Transverse colon (tissue), 4 donors: ENCODE results near the gene PLBD2. TPM values are rescaled to one million over a fixed set of nuclear protein-coding genes. Genes with fewer than 3 reads are reported as not detected.

Experiments
- DNase-seq: peaks from one replicate; pipeline ENCODE4 v3.0.0-alpha.2; 2019
- H3K27ac ChIP-seq, 4 donors: fragments of 200-600 bp; sonication (generic); 2 replicates each; pipeline ENCODE4 v1.5.1; 2016 to 2018; ENCODE audit warnings: inconsistent platforms in 4 of 4
- H3K27me3 ChIP-seq: fragments of 200-600 bp; sonication (generic); 2 replicates; pipeline ENCODE4 v1.5.1; 2017; ENCODE audit warnings: inconsistent platforms
- H3K36me3 ChIP-seq, 4 donors: fragments of 200-600 bp; sonication (generic); 2 replicates each; pipeline ENCODE4 v1.5.1; 2017 to 2019; ENCODE audit warnings: inconsistent platforms in 4 of 4
- H3K4me1 ChIP-seq, 4 donors: fragments of 200-600 bp; sonication (generic); 2 replicates each; pipeline ENCODE4 v1.5.1; 2017 to 2020; ENCODE audit warnings: inconsistent platforms in 4 of 4
- H3K4me3 ChIP-seq, 4 donors: fragments of 200-600 bp; sonication (generic); 1 replicate in 1 of 4; 2 replicates in 3 of 4; pipeline versions ENCODE4 v1.5.1 to v1.6.1; 2017 to 2019; ENCODE audit warnings: inconsistent platforms in 4 of 4
- H3K9me3 ChIP-seq, 2 donors: fragments of 200-600 bp; sonication (generic); 2 replicates each; pipeline ENCODE4 v1.5.1; 2017 to 2019; ENCODE audit warnings: inconsistent platforms in 2 of 2
- CTCF ChIP-seq, 5 experiments: fragments of 200-600 bp in 3 of 5; fragments of 450-650 bp in 2 of 5; sonication (generic) in 3 of 5; IDR thresholded peaks; 1 replicate in 2 of 5; 2 replicates in 3 of 5; pipeline ENCODE4 v1.5.1; 2016 to 2017; ENCODE audit warnings: antibody characterized with exemption in 5 of 5, inconsistent platforms in 3 of 5, mild to moderate bottlenecking in 2 of 5, moderate library complexity in 1 of 5
- EP300 ChIP-seq: sonication (generic); formaldehyde crosslinking; IDR thresholded peaks from one replicate; pipeline ENCODE4 v1.6.1; 2017; ENCODE audit warnings: antibody characterized with exemption, low read depth
- POLR2A ChIP-seq: fragments of 450-650 bp; IDR thresholded peaks from one replicate; pipeline ENCODE4 v1.6.1; 2016; ENCODE audit warnings: antibody characterized with exemption, mild to moderate bottlenecking, moderate library complexity
- POLR2AphosphoS5 ChIP-seq, 3 donors: sonication (generic); formaldehyde crosslinking; IDR thresholded peaks; one replicate each; pipeline ENCODE4 v1.6.1; 2016; ENCODE audit warnings: antibody characterized with exemption in 3 of 3
- WGBS, 2 donors: methylation state at CpG; one replicate each; pipeline ENCODE4 v1.1.5; 2018; ENCODE audit warnings: low coverage in 1 of 2; 5-methylcytosine and 5-hydroxymethylcytosine counted together
- in situ Hi-C, 4 donors: fragments of 200-750 bp; cut with MboI; loops; one replicate each; pipeline versions ENCODE4 v1.15.0 to v1.15.1; 2017; ENCODE audit warnings: low sequenced_read_pairs in 3 of 4, low pct_ligation_motif_present in 1 of 4, low pct_unique_long_range_greater_than_20kb in 1 of 4
- intact Hi-C: fragments of 100-400 bp; cut with DNase I; formaldehyde crosslinking; loops from one replicate; pipeline ENCODE4 v1.15.1; 2023; ENCODE audit warnings: low total_unique reads
- total RNA-seq, 4 donors: library from RNA; depleted of rRNA; stranded (reverse); fragments of >200 nt; gene quantifications; one replicate each; pipeline ENCODE4 v1.1.0, GENCODE V29; 2016

PLBD2 gene
- total RNA-seq, 4 donors from 2014 or later: 12.3 to 27.5 (median 19.0) TPM

- intact Hi-C loops: no loop called here
- H3K4me1 ChIP-seq: no peaks in the 10 kb centered on the region
- in situ Hi-C loops: no loop called here
- no peak overlapping the region for H3K27ac ChIP-seq
- WGBS, 2 donors: 81% methylated on average over 24 of the region's 26 CpGs; no CpG with 5 or more reads in 1 of the 2 donors
- no peak for TF ChIP-seq CTCF (IDR thresholded peaks at IDR 0.05)
- DNase-seq: no peak
- H3K4me3 ChIP-seq: no peak overlapping the region
- no peaks in the 10 kb centered on the region for H3K36me3 ChIP-seq
- no peaks in the 10 kb centered on the region for H3K9me3 ChIP-seq
- peaks cover 5% of the 10 kb centered on the region for H3K27me3 ChIP-seq
These were observed 40.2 kb downstream of the PLBD2 start for GRCh38 chr12:113398346-113399290.

- TF ChIP-seq POLR2A (no peak), POLR2AphosphoS5 (IDR thresholded peaks at IDR 0.05) (no peak), EP300 (no peak), CTCF (IDR thresholded peaks at IDR 0.05) (no peak)
- no peaks in the 10 kb centered on the region for H3K36me3 ChIP-seq
- in situ Hi-C loops (no loop called here), intact Hi-C loops (no loop called here)
- H3K27me3 ChIP-seq: peaks cover 5% of the 10 kb centered on the region
- H3K9me3 ChIP-seq: no peaks in the 10 kb centered on the region
- H3K4me3 ChIP-seq: no peak overlapping the region
- WGBS, 2 donors: 80% methylated on average over 12 of the region's 12 CpGs; no CpG with 5 or more reads in 1 of the 2 donors
- no peak overlapping the region for H3K27ac ChIP-seq
- DNase-seq: no peak
- H3K4me1 ChIP-seq: peaks cover 0 to 4% (median 0%) of the 10 kb centered on the region in 4 donors
These were observed 41.1 kb downstream of the PLBD2 start for GRCh38 chr12:113399490-113399889.

GRCh38 chr12:113400362-113400761 lies 42.0 kb downstream of the PLBD2 start:
- TF ChIP-seq POLR2A: no peak
- TF ChIP-seq CTCF (IDR thresholded peaks at IDR 0.05): no peak
- TF ChIP-seq EP300: no peak
- no peak for TF ChIP-seq POLR2AphosphoS5 (IDR thresholded peaks at IDR 0.05)
- no peak overlapping the region for H3K4me3 ChIP-seq
- peaks cover 0 to 4% (median 0%) of the 10 kb centered on the region in 4 donors for H3K4me1 ChIP-seq
- WGBS, 2 donors: 75 to 92% methylated on average over 3 to 4 of the region's 4 CpGs
- intact Hi-C loops: no loop called here
- H3K27me3 ChIP-seq: peaks cover 5% of the 10 kb centered on the region
- H3K9me3 ChIP-seq: no peaks in the 10 kb centered on the region
- no peaks in the 10 kb centered on the region for H3K36me3 ChIP-seq
- H3K27ac ChIP-seq: no peak overlapping the region
- DNase-seq: no peak
- in situ Hi-C loops: no loop called here

GRCh38 chr12:113401066-113402000 lies 42.9 kb downstream of the PLBD2 start:
- H3K4me1 ChIP-seq: peaks cover 0 to 4% (median 0%) of the 10 kb centered on the region in 4 donors
- no peak overlapping the region for H3K4me3 ChIP-seq
- no peaks in the 10 kb centered on the region for H3K36me3 ChIP-seq
- no peak for TF ChIP-seq EP300
- no peak for TF ChIP-seq POLR2A
- TF ChIP-seq POLR2AphosphoS5 (IDR thresholded peaks at IDR 0.05): no peak
- no peak for TF ChIP-seq CTCF (IDR thresholded peaks at IDR 0.05)
- H3K9me3 ChIP-seq: no peaks in the 10 kb centered on the region
- 63 to 70% methylated on average over 2 to 13 of the region's 13 CpGs for WGBS, 2 donors
- intact Hi-C loops (no loop called here), in situ Hi-C loops (no loop called here)
- DNase-seq: no peak
- H3K27ac ChIP-seq: no peak overlapping the region
- H3K27me3 ChIP-seq: peaks cover 5% of the 10 kb centered on the region
